ENCODE data around the gene EFCAB6.

The EFCAB6 gene

GRCh38 chr22:43526117-43526655 is 285.9 kb downstream of the EFCAB6 start:
- H3F3A ChIP-seq (ENCODE audit: control insufficient read depth, insufficient read depth): no peaks in the 10 kb centered on the region
- H3K4me2 ChIP-seq (ENCODE audit: low read length): no peak overlapping the region
- H3K27ac ChIP-seq (ENCODE audit: low read depth, low read length): no peak overlapping the region
- H4K20me1 ChIP-seq (ENCODE audit: control insufficient read depth, insufficient read depth, low read depth, low read length): no peaks in the 10 kb centered on the region
- H3K4me3 ChIP-seq (ENCODE audit: low read length): no peak overlapping the region
- H3K4me1 ChIP-seq (ENCODE audit: control insufficient read depth, low read length): no peaks in the 10 kb centered on the region
- no peaks in the 10 kb centered on the region for H3K9me2 ChIP-seq (replicated peaks; ENCODE audit: control insufficient read depth, low read length)
- H3K36me3 ChIP-seq (ENCODE audit: control insufficient read depth, low read length): no peaks in the 10 kb centered on the region
- no peaks in the 10 kb centered on the region for H3K27me3 ChIP-seq (ENCODE audit: control insufficient read depth, low read length)
- H3K9me3 ChIP-seq (ENCODE audit: control insufficient read depth, insufficient read depth, low read length): no peaks in the 10 kb centered on the region
- H3K79me2 ChIP-seq (ENCODE audit: control insufficient read depth, low read length): no peaks in the 10 kb centered on the region
- TF ChIP-seq EZH2phosphoT487 (IDR thresholded peaks at IDR 0.05; ENCODE audit: borderline replicate concordance, low read length): no peak

- H3K36me3 ChIP-seq (ENCODE audit: control insufficient read depth, low read length): no peaks in the 10 kb centered on the region
- H3K9me2 ChIP-seq (replicated peaks; ENCODE audit: control insufficient read depth, low read length): no peaks in the 10 kb centered on the region
- no peak for TF ChIP-seq CTCF (IDR thresholded peaks at IDR 0.05; ENCODE audit: low read depth, low read length, poor library complexity, severe bottlenecking)
- no peak for TF ChIP-seq EZH2phosphoT487 (IDR thresholded peaks at IDR 0.05; ENCODE audit: borderline replicate concordance, low read length)
- no peaks in the 10 kb centered on the region for H3K4me1 ChIP-seq (ENCODE audit: control insufficient read depth, low read length)
- no peaks in the 10 kb centered on the region for H4K20me1 ChIP-seq (ENCODE audit: control insufficient read depth, insufficient read depth, low read depth, low read length)
- no peaks in the 10 kb centered on the region for H3K9me3 ChIP-seq (ENCODE audit: control insufficient read depth, insufficient read depth, low read length)
- no peaks in the 10 kb centered on the region for H3K79me2 ChIP-seq (ENCODE audit: control insufficient read depth, low read length)
- no peaks in the 10 kb centered on the region for H3F3A ChIP-seq (ENCODE audit: control insufficient read depth, insufficient read depth)
- no peak overlapping the region for H3K4me3 ChIP-seq (ENCODE audit: low read length)
- no peaks in the 10 kb centered on the region for H3K27me3 ChIP-seq (ENCODE audit: control insufficient read depth, low read length)
- H3K27ac ChIP-seq (ENCODE audit: low read depth, low read length): no peak overlapping the region
- H3K4me2 ChIP-seq (ENCODE audit: low read length): no peak overlapping the region
Measured at GRCh38 chr22:43521716-43522115, 290.4 kb downstream of the EFCAB6 start.

GRCh38 chr22:43520632-43521039 is 291.5 kb downstream of the EFCAB6 start:
- TF ChIP-seq CTCF (IDR thresholded peaks at IDR 0.05; ENCODE audit: low read depth, low read length, poor library complexity, severe bottlenecking) (no peak), EZH2phosphoT487 (IDR thresholded peaks at IDR 0.05; ENCODE audit: borderline replicate concordance, low read length) (no peak)
- H3K4me3 ChIP-seq (ENCODE audit: low read length): no peak overlapping the region
- no peak overlapping the region for H3K27ac ChIP-seq (ENCODE audit: low read depth, low read length)
- no peaks in the 10 kb centered on the region for H3F3A ChIP-seq (ENCODE audit: control insufficient read depth, insufficient read depth)
- no peaks in the 10 kb centered on the region for H3K36me3 ChIP-seq (ENCODE audit: control insufficient read depth, low read length)
- H3K79me2 ChIP-seq (ENCODE audit: control insufficient read depth, low read length): no peaks in the 10 kb centered on the region
- H3K9me2 ChIP-seq (replicated peaks; ENCODE audit: control insufficient read depth, low read length): no peaks in the 10 kb centered on the region
- H3K4me2 ChIP-seq (ENCODE audit: low read length): no peak overlapping the region
- H4K20me1 ChIP-seq (ENCODE audit: control insufficient read depth, insufficient read depth, low read depth, low read length): no peaks in the 10 kb centered on the region
- no peaks in the 10 kb centered on the region for H3K4me1 ChIP-seq (ENCODE audit: control insufficient read depth, low read length)
- H3K9me3 ChIP-seq (ENCODE audit: control insufficient read depth, insufficient read depth, low read length): no peaks in the 10 kb centered on the region
- no peaks in the 10 kb centered on the region for H3K27me3 ChIP-seq (ENCODE audit: control insufficient read depth, low read length)

- H3K9me3 ChIP-seq (ENCODE audit: control insufficient read depth, insufficient read depth, low read length): no peaks in the 10 kb centered on the region
- TF ChIP-seq CTCF (IDR thresholded peaks at IDR 0.05; ENCODE audit: low read depth, low read length, poor library complexity, severe bottlenecking) (no peak), EZH2phosphoT487 (IDR thresholded peaks at IDR 0.05; ENCODE audit: borderline replicate concordance, low read length) (no peak)
- no peak overlapping the region for H3K4me3 ChIP-seq (ENCODE audit: low read length)
Measured at GRCh38 chr22:43516996-43517635, 295.0 kb downstream of the EFCAB6 start.

More at GRCh38 chr22:43516996-43517635, 295.0 kb downstream of the EFCAB6 start:
- Histone ChIP-seq H4K20me1 (ENCODE audit: control insufficient read depth, insufficient read depth, low read depth, low read length) (no peaks in the 10 kb centered on the region), H3K4me2 (ENCODE audit: low read length) (no peak overlapping the region), H3K27me3 (ENCODE audit: control insufficient read depth, low read length) (no peaks in the 10 kb centered on the region), H3K36me3 (ENCODE audit: control insufficient read depth, low read length) (no peaks in the 10 kb centered on the region), H3K9me2 (replicated peaks; ENCODE audit: control insufficient read depth, low read length) (no peaks in the 10 kb centered on the region), H3K4me1 (ENCODE audit: control insufficient read depth, low read length) (no peaks in the 10 kb centered on the region), H3K79me2 (ENCODE audit: control insufficient read depth, low read length) (no peaks in the 10 kb centered on the region), H3F3A (ENCODE audit: control insufficient read depth, insufficient read depth) (no peaks in the 10 kb centered on the region), H3K27ac (ENCODE audit: low read depth, low read length) (no peak overlapping the region)

All from DOHH2 (cell line).